ENCODE results near the gene STAB2. TPM values are rescaled to one million over a fixed set of nuclear protein-coding genes. Genes with fewer than 3 reads are reported as not detected.

The STAB2 gene
- total RNA-seq, 1 donor from 2014 or later, result not detected

DNA sequence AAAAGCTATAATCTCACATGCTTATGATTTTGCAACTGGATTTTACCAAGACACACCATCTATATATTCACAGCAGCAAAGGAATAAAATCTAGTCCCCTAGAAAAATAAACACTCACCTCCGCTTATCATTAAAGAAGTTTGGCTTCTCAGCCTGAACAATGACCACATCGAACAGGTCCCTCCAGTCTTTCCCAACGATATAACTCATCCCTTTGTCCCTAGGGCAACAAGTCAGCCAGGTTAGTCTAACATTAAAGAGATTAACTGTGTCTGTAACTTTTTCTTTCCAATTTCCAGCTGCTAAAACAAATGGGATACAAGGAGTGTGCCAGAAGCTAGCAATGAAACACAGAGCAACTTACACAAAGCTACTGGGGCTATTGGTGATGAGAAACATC is 206.0 kb downstream of the STAB2 start:
- H3K4me3 ChIP-seq (ENCODE audit: low read depth, low read length), result no peak overlapping the region
- TF ChIP-seq, protein P1, sequence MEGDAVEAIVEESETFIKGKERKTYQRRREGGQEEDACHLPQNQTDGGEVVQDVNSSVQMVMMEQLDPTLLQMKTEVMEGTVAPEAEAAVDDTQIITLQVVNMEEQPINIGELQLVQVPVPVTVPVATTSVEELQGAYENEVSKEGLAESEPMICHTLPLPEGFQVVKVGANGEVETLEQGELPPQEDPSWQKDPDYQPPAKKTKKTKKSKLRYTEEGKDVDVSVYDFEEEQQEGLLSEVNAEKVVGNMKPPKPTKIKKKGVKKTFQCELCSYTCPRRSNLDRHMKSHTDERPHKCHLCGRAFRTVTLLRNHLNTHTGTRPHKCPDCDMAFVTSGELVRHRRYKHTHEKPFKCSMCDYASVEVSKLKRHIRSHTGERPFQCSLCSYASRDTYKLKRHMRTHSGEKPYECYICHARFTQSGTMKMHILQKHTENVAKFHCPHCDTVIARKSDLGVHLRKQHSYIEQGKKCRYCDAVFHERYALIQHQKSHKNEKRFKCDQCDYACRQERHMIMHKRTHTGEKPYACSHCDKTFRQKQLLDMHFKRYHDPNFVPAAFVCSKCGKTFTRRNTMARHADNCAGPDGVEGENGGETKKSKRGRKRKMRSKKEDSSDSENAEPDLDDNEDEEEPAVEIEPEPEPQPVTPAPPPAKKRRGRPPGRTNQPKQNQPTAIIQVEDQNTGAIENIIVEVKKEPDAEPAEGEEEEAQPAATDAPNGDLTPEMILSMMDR (IDR thresholded peaks at IDR 0.05; ENCODE audit: insufficient read depth, low read length, severe bottlenecking), result no peak
- DNase-seq (ENCODE audit: low read depth) (peak; percentile 27), FAIRE-seq (no peak)
- peaks cover 6% of the 10 kb centered on the region for H3K36me3 ChIP-seq (ENCODE audit: control insufficient read depth, insufficient read depth, low read length)
- H3K27me3 ChIP-seq (ENCODE audit: control insufficient read depth, insufficient read depth, low read length), result no peaks in the 10 kb centered on the region

DNA sequence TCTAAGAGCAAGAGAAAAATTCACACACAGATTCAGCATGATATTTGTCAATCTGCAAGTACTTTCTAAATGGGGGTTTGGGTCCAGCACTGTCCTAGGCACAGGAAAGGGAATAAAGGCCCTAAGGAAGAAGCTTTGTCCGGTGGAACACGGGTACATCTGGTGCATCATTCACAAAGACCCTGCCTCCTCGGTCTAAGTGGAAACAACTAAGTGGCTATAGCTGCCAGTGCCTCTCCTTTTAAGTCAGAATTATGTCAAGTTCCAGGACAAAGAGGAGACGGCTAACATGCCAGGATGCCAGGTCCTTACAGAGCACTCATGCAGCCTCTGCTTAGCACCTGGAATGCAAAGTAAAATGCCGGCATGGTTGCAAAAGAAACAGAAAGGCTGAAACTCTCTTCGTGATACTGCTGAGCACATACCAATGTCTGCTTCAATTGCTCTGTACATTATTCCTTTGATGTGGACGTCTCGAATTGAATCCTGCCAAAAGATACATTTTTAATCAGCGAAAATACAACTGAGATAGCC is 206.5 kb downstream of the STAB2 start:
- TF ChIP-seq, protein P1 (IDR thresholded peaks at IDR 0.05; ENCODE audit: insufficient read depth, low read length, severe bottlenecking), result no peak
- Histone ChIP-seq H3K4me3 (ENCODE audit: low read depth, low read length) (no peak overlapping the region), H3K27me3 (ENCODE audit: control insufficient read depth, insufficient read depth, low read length) (no peaks in the 10 kb centered on the region), H3K36me3 (ENCODE audit: control insufficient read depth, insufficient read depth, low read length) (peaks cover 6% of the 10 kb centered on the region)
- no peak for FAIRE-seq
- no peak for DNase-seq (ENCODE audit: low read depth)

DNA sequence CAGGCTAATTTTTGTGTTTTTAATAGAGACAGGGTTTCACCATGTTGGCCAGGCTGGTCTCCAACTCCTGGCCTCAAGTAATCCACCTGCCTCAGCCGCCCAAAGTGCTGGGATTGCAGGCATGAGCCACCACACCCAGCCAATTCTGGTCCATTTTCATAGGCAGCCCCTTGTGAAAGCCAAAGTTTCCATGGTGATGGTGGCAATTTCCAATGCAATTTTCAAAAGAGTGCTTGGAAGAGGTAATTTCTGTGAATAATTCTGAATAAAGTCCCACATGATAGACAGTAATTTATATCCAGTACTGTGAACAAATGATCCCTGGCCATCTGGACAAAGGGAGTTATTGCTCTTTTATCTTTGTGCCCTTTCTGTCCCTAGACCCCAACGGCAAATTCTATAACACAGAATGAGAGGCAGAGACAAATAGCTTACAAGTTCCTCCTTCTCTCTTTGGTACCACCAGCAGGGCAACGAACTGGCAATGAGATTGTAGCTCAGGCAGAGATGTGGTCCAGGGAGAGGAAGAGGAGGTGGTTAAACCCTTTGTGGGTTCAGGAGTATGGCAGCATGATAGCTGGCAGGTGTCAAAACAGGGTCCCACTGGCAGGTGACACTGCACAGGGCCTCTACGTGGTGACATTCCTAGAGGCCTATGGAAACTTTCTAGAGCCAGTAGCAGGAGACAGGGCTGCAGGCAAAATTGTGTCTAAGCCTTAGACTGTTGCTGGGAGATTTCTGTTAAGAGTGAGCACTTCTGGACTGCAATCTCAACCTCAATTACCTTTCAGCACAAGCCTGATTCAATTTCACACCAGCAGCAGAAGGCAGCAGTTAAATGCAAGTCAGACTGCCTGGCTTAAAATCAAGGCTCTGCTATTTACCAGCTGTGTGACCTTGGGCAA is 207.5 kb downstream of the STAB2 start:
- TF ChIP-seq, protein P1 (IDR thresholded peaks at IDR 0.05; ENCODE audit: insufficient read depth, low read length, severe bottlenecking), result no peak
- FAIRE-seq (peak; percentile 32), DNase-seq (ENCODE audit: low read depth) (no peak)
- peaks cover 6% of the 10 kb centered on the region for H3K36me3 ChIP-seq (ENCODE audit: control insufficient read depth, insufficient read depth, low read length)
- H3K27me3 ChIP-seq (ENCODE audit: control insufficient read depth, insufficient read depth, low read length), result no peaks in the 10 kb centered on the region
- no peak overlapping the region for H3K4me3 ChIP-seq (ENCODE audit: low read depth, low read length)

DNA sequence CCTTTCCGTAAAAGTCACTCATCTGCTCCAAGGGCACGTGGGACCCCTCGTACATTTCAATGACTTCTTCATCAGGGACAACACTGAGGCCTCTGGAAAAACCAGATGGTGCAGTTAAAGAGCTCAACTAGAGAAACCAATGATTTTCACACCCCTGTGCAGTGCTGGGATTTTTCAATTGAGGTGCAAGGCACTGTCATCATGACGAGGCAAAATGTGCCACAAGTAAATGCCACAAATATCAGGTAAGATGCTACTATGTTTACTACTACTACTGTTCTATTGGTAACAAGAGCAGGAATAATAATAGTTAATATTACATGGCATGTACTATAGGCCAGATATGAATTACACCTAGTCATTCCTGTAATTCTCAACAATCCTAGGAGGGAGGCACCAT is 211.5 kb downstream of the STAB2 start:
- no peak overlapping the region for H3K4me3 ChIP-seq (ENCODE audit: low read depth, low read length)
- FAIRE-seq (no peak), DNase-seq (ENCODE audit: low read depth) (no peak)
- TF ChIP-seq, protein P1 (IDR thresholded peaks at IDR 0.05; ENCODE audit: insufficient read depth, low read length, severe bottlenecking), result no peak
- H3K36me3 ChIP-seq (ENCODE audit: control insufficient read depth, insufficient read depth, low read length), result peaks cover 2% of the 10 kb centered on the region
- no peaks in the 10 kb centered on the region for H3K27me3 ChIP-seq (ENCODE audit: control insufficient read depth, insufficient read depth, low read length)

DNA sequence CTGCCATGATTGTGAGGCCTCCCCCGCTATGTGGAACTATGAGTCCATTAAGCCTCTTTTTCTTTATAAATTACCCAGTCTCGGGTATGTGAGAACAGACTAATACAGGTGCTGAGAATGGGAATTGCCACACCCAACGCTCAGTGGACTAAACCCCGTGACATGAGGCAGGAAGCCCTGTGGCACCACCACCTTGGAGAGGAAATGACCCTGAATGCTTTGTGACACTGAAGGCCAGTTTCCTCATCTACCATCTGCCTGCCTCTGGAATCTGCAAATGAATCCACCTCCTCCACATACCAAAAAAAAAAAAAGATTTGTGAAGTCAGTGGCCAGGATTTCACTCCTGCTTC is 212.4 kb downstream of the STAB2 start:
- Histone ChIP-seq H3K27me3 (ENCODE audit: control insufficient read depth, insufficient read depth, low read length) (no peaks in the 10 kb centered on the region), H3K36me3 (ENCODE audit: control insufficient read depth, insufficient read depth, low read length) (no peaks in the 10 kb centered on the region), H3K4me3 (ENCODE audit: low read depth, low read length) (no peak overlapping the region)
- no peak for FAIRE-seq
- TF ChIP-seq, protein P1 (IDR thresholded peaks at IDR 0.05; ENCODE audit: insufficient read depth, low read length, severe bottlenecking), result no peak
- no peak for DNase-seq (ENCODE audit: low read depth)

Data from bronchial epithelial cell (primary cell).